H1 (cell line): ENCODE measurements around the gene DBNDD2. TPM values are rescaled to one million over a fixed set of nuclear protein-coding genes. Genes with fewer than 3 reads are reported as not detected.

Experiments used
- CTCF ChIA-PET: fragments of 300-600 bp; sonication (Branson Sonifier 250); formaldehyde crosslinking; loops from one replicate; lab custom pipeline; 2021; ENCODE audit not compliant: partially characterized antibody; lab: Charles Lee
- POLR2A ChIA-PET: fragments of 300-600 bp; sonication (Branson Sonifier 250); formaldehyde crosslinking; loops from one replicate; lab custom pipeline; 2021; ENCODE audit warnings: inconsistent platforms; ENCODE audit not compliant: partially characterized antibody; lab: Charles Lee
- DNase-seq, 2 experiments: peaks; one replicate each; pipeline versions ENCODE4 v3.0.0 to v3.0.0-alpha.2; 2010 to 2022; ENCODE audit warnings: low spot score in 2 of 2, low read depth in 1 of 2, mixed read lengths in 1 of 2
- FAIRE-seq: peaks from 2 replicates; lab custom pipeline; 2011; peaks lifted over from hg19 to GRCh38; lab: Jason Lieb, UNC
- H2AFZ ChIP-seq: 2 replicates; pipeline ENCODE4 v1.8.1; 2012; ENCODE audit warnings: low read length, inconsistent platforms
- H2AK5ac ChIP-seq: 2 replicates; pipeline ENCODE4 v1.6.1; 2013; ENCODE audit warnings: low read depth, low read length
- H2BK120ac ChIP-seq: replicated peaks from 2 replicates; pipeline ENCODE3; 2013; ENCODE audit warnings: low read depth, low read length, inconsistent platforms
- H2BK12ac ChIP-seq: 2 replicates; pipeline ENCODE4 v1.6.1; 2013; ENCODE audit warnings: low read depth, low read length
- H2BK15ac ChIP-seq: 2 replicates; pipeline ENCODE4 v1.6.1; 2013; ENCODE audit warnings: low read length
- H2BK20ac ChIP-seq: 2 replicates; pipeline ENCODE4 v1.6.1; 2013; ENCODE audit warnings: low read length
- H2BK5ac ChIP-seq: 2 replicates; pipeline ENCODE4 v1.6.1; 2013; ENCODE audit warnings: low read depth, low read length
- H3K14ac ChIP-seq: 2 replicates; pipeline ENCODE4 v1.6.1; 2013; ENCODE audit warnings: inconsistent platforms; ENCODE audit not compliant: insufficient read length
- H3K18ac ChIP-seq: 2 replicates; pipeline ENCODE4 v1.6.1; 2013; ENCODE audit warnings: low read length; ENCODE audit errors: extremely low read depth
- H3K23ac ChIP-seq: 2 replicates; pipeline ENCODE4 v1.6.1; 2013; ENCODE audit warnings: inconsistent platforms; ENCODE audit not compliant: insufficient read length
- H3K23me2 ChIP-seq: 2 replicates; pipeline ENCODE4 v1.6.1; 2013; ENCODE audit warnings: low read depth, low read length
- H3K27ac ChIP-seq: 2 replicates; pipeline ENCODE4 v1.6.1; 2011; ENCODE audit warnings: low read depth, low read length, inconsistent platforms
- H3K27me3 ChIP-seq, 4 experiments: replicated peaks in 1 of 4; 1 replicate in 1 of 4; 2 replicates in 3 of 4; pipeline versions ENCODE4 v1.6.1 to v1.8.1; 2011 to 2013; ENCODE audit warnings: low read length in 3 of 4, mild to moderate bottlenecking in 3 of 4, inconsistent platforms in 2 of 4, mixed read lengths in 2 of 4, moderate library complexity in 1 of 4; ENCODE audit not compliant: control insufficient read depth in 3 of 4, insufficient read depth in 3 of 4; ENCODE audit errors: extremely low read depth in 1 of 4
- H3K36me3 ChIP-seq, 4 experiments: 2 replicates each; pipeline versions ENCODE4 v1.6.1 to v1.8.1; 2011 to 2013; ENCODE audit warnings: mild to moderate bottlenecking in 4 of 4, low read length in 3 of 4, moderate library complexity in 2 of 4, control low read depth in 1 of 4, inconsistent platforms in 1 of 4; ENCODE audit not compliant: insufficient read depth in 4 of 4, control insufficient read depth in 2 of 4
- H3K4ac ChIP-seq: replicated peaks from 2 replicates; pipeline ENCODE3; 2013; ENCODE audit warnings: low read length, low read depth, mixed read lengths, inconsistent platforms; ENCODE audit not compliant: insufficient read length
- H3K4me1 ChIP-seq, 4 experiments: replicated peaks in 1 of 4; 1 replicate in 1 of 4; 2 replicates in 3 of 4; pipeline versions ENCODE4 v1.6.1 to v1.8.1; 2011 to 2013; ENCODE audit warnings: low read length in 3 of 4, inconsistent platforms in 2 of 4, mixed read lengths in 1 of 4; ENCODE audit not compliant: insufficient read depth in 4 of 4, control insufficient read depth in 3 of 4
- H3K4me2 ChIP-seq, 2 experiments: 2 replicates each; pipeline versions ENCODE4 v1.6.1 to v1.8.1; 2011 to 2013; ENCODE audit warnings: low read depth in 2 of 2, low read length in 2 of 2, control low read depth in 1 of 2, inconsistent platforms in 1 of 2, mild to moderate bottlenecking in 1 of 2; ENCODE audit not compliant: insufficient read depth in 1 of 2
- H3K4me3 ChIP-seq, 4 experiments: fragments of 200-600, 300-600 bp in 1 of 4; sonication (generic), shearing (Covaris generic), sonication (Bioruptor Twin) in 1 of 4; 2 replicates each; pipeline versions ENCODE4 v1.5.1 to v1.8.1; 2011 to 2016; ENCODE audit warnings: low read length in 4 of 4, low read depth in 3 of 4, control low read depth in 2 of 4, inconsistent platforms in 2 of 4, mild to moderate bottlenecking in 2 of 4, mixed read lengths in 1 of 4, moderate library complexity in 1 of 4; ENCODE audit not compliant: insufficient read depth in 2 of 4; ENCODE audit errors: extremely low read depth in 1 of 4
- H3K56ac ChIP-seq: replicated peaks from 2 replicates; pipeline ENCODE3; 2013; ENCODE audit warnings: low read depth, mild to moderate bottlenecking, mixed read lengths, low read length, inconsistent platforms; ENCODE audit not compliant: insufficient read length
- H3K79me1 ChIP-seq: 2 replicates; pipeline ENCODE4 v1.6.1; 2013; ENCODE audit warnings: low read depth, low read length, control low read depth
- H3K79me2 ChIP-seq, 2 experiments: 2 replicates each; pipeline versions ENCODE4 v1.6.1 to v1.8.1; 2012 to 2013; ENCODE audit warnings: low read length in 2 of 2, mild to moderate bottlenecking in 2 of 2, inconsistent platforms in 1 of 2; ENCODE audit not compliant: insufficient read depth in 2 of 2, control insufficient read depth in 1 of 2
- H3K9ac ChIP-seq, 4 experiments: replicated peaks in 1 of 4; 1 replicate in 1 of 4; 2 replicates in 3 of 4; pipeline versions ENCODE4 v1.6.1 to v1.8.1; 2011 to 2013; ENCODE audit warnings: low read depth in 3 of 4, low read length in 3 of 4, control low read depth in 2 of 4, mild to moderate bottlenecking in 2 of 4, moderate library complexity in 2 of 4, inconsistent platforms in 1 of 4; ENCODE audit errors: extremely low read depth in 1 of 4
- H3K9me3 ChIP-seq, 2 experiments: 2 replicates each; pipeline versions ENCODE4 v1.6.1 to v1.8.1; 2012 to 2013; ENCODE audit warnings: mild to moderate bottlenecking in 2 of 2, moderate library complexity in 2 of 2, control low read depth in 1 of 2, inconsistent platforms in 1 of 2, low read depth in 1 of 2, low read length in 1 of 2, mixed read lengths in 1 of 2; ENCODE audit not compliant: insufficient read depth in 2 of 2
- H4K20me1 ChIP-seq, 2 experiments: replicated peaks in 1 of 2; 2 replicates each; pipeline versions ENCODE3 to v1.8.1; 2011 to 2013; ENCODE audit warnings: inconsistent platforms in 2 of 2, low read length in 2 of 2, mild to moderate bottlenecking in 1 of 2; ENCODE audit not compliant: insufficient read depth in 2 of 2, control insufficient read depth in 1 of 2
- H4K5ac ChIP-seq: 2 replicates; pipeline ENCODE4 v1.6.1; 2013; ENCODE audit warnings: low read length, low read depth, mixed read lengths, inconsistent platforms; ENCODE audit not compliant: insufficient read length
- H4K8ac ChIP-seq: 2 replicates; pipeline ENCODE4 v1.8.0; 2013; ENCODE audit warnings: mild to moderate bottlenecking, moderate library complexity, low read length, inconsistent platforms; ENCODE audit not compliant: insufficient read depth; ENCODE audit errors: extremely low read depth
- H4K91ac ChIP-seq: replicated peaks from 2 replicates; pipeline ENCODE3; 2013; ENCODE audit warnings: low read length, mixed read lengths, inconsistent platforms; ENCODE audit not compliant: insufficient read length
- CBX8 ChIP-seq: fragments of 300-800, 300-1000 bp; sonication (generic); IDR thresholded peaks from 2 replicates; pipeline ENCODE4 v1.7.1; 2016; ENCODE audit warnings: low read depth, low read length, borderline replicate concordance
- GABPA ChIP-seq: IDR thresholded peaks from 2 replicates; pipeline ENCODE4 v1.6.1; 2011; ENCODE audit warnings: mild to moderate bottlenecking, low read length, moderate library complexity, borderline replicate concordance; ENCODE audit not compliant: insufficient read depth
- RXRA ChIP-seq: IDR thresholded peaks from 2 replicates; pipeline ENCODE4 v1.6.1; 2011; ENCODE audit warnings: low read depth, mild to moderate bottlenecking, low read length, moderate library complexity; ENCODE audit not compliant: insufficient read depth
- TBP ChIP-seq: IDR thresholded peaks from 2 replicates; pipeline ENCODE4 v1.6.1; 2011; ENCODE audit warnings: low read depth, low read length, improper control_type of control experiment
- TEAD4 ChIP-seq: IDR thresholded peaks from 2 replicates; pipeline ENCODE4 v1.6.1; 2012; ENCODE audit warnings: low read depth, low read length, inconsistent platforms, mixed read lengths
- USF2 ChIP-seq: IDR thresholded peaks from 2 replicates; pipeline ENCODE4 v1.6.1; 2011; ENCODE audit warnings: low read length, improper control_type of control experiment
- polyA plus RNA-seq, 7 experiments: library from polyadenylated mRNA; depleted of rRNA in 3 of 7; stranded (reverse) in 5 of 7; unstranded in 2 of 7; fragments of >200 nt in 5 of 7; fragments of 200-250 nt in 2 of 7; gene quantifications; 1 replicate in 5 of 7; 2 replicates in 1 of 7; 4 replicates in 1 of 7; pipeline versions ENCODE4 v1.2.1 to v1.2.3, GENCODE V29; 2011 to 2013; ENCODE audit warnings: missing spikeins in 2 of 7, mixed read lengths in 2 of 7
- total RNA-seq: library from RNA; stranded (reverse); fragmentation: NEBNext Ultra II Directional; extraction: Animal tissue kit (Norgen Biotek cat#: 25700); gene quantifications from 2 replicates; pipeline ENCODE4 v1.2.1, GENCODE V29; 2021
- TF ChIP-seq, protein P1 (sequence below): IDR thresholded peaks from 2 replicates; pipeline ENCODE4 v1.6.1; 2012; ENCODE audit warnings: inconsistent platforms

DBNDD2 gene
- total and polyA plus RNA-seq, 2 of the 8 experiments (the other 6 are each of a cell fraction or from before 2014, with no cell fraction given) = 55.8 to 96.3 TPM

- no peak overlapping the region for H4K5ac ChIP-seq
- no peak overlapping the region for H2BK15ac ChIP-seq
- H3K36me3 ChIP-seq = no peaks in the 10 kb centered on the region
- no peak overlapping the region for H3K9ac ChIP-seq
- no peak overlapping the region for H2BK20ac ChIP-seq
- no peaks in the 10 kb centered on the region for H3K27me3 ChIP-seq
- no peak overlapping the region for H2BK12ac ChIP-seq
- H3K27ac ChIP-seq = no peak overlapping the region
- no peaks in the 10 kb centered on the region for H3K23me2 ChIP-seq
- no peak overlapping the region for H3K56ac ChIP-seq
- no peaks in the 10 kb centered on the region for H4K20me1 ChIP-seq
- no peak overlapping the region for H3K18ac ChIP-seq
- no peaks in the 10 kb centered on the region for H3K9me3 ChIP-seq
- no peak overlapping the region for H3K23ac ChIP-seq
- no peak overlapping the region for H4K8ac ChIP-seq
- H4K91ac ChIP-seq = no peak overlapping the region
- H2AFZ ChIP-seq = no peak overlapping the region
- CTCF ChIA-PET = interaction anchor here (1.5 to 16.4 kb wide), 9 partner anchors 9 to 125 kb away, joined by 3 to 317 read pairs (median 6); partner anchors contain the start of gene WFDC2
- no peaks in the 10 kb centered on the region for H3K4me1 ChIP-seq
- H2BK5ac ChIP-seq = no peak overlapping the region
- POLR2A ChIA-PET = interaction anchor here (1.1 kb wide), 1 partner anchor 102 kb away, joined by 6 read pairs; no protein-coding TSS in a partner anchor
- FAIRE-seq = no peak
- H3K79me1 ChIP-seq = no peaks in the 10 kb centered on the region
- DNase-seq = no peak
- H3K4ac ChIP-seq = no peak overlapping the region
- H3K79me2 ChIP-seq = no peaks in the 10 kb centered on the region
- H3K14ac ChIP-seq = no peak overlapping the region
- TF ChIP-seq GABPA = no peak
- no peak for TF ChIP-seq RXRA
- TF ChIP-seq TEAD4 = no peak
- TF ChIP-seq CBX8 = no peak
- TF ChIP-seq, protein P1, sequence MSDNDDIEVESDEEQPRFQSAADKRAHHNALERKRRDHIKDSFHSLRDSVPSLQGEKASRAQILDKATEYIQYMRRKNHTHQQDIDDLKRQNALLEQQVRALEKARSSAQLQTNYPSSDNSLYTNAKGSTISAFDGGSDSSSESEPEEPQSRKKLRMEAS = no peak
- no peak for TF ChIP-seq USF2
- TF ChIP-seq TBP = no peak
- no peak overlapping the region for H3K4me3 ChIP-seq
- H3K4me2 ChIP-seq = no peak overlapping the region
- H2BK120ac ChIP-seq = no peak overlapping the region
- H2AK5ac ChIP-seq = no peak overlapping the region
Measured at GRCh38 chr20:45444050-45444449, 36.0 kb downstream of the DBNDD2 start.
